Stimulated activated naive B cell treated with anti-CD40 and anti-IgM and Interleukin-4, amounts not matched to agents 10 μg/mL and 1 μg/mL and 100 μg/mL, for 72 hours (primary cell): ENCODE results near the gene DHX16.
"Not testable (repeated sequence)": the region's sequence is repeated elsewhere in the genome, so short reads cannot be mapped to it uniquely, and the experiment has no call there.

Experiments
- ATAC-seq, 2 donors: fragments of 150-1000 bp; cut with Tn5 transposase; replicated peaks; 2 replicates each; pipeline ENCODE4 v1.10.0; 2021; ENCODE audit warnings: moderate library complexity in 1 of 2
- DNase-seq: peaks from one replicate; pipeline ENCODE4 v3.0.0; 2021
- H3K27ac Mint-ChIP-seq: one replicate; pipeline ENCODE4 v1.8.0; 2022; ENCODE audit warnings: mild to moderate bottlenecking, mixed read lengths
- H3K27me3 Mint-ChIP-seq, 2 donors: one replicate each; pipeline ENCODE4 v1.8.0; 2022; ENCODE audit warnings: mixed read lengths in 2 of 2
- H3K36me3 Mint-ChIP-seq, 2 donors: one replicate each; pipeline ENCODE4 v1.8.0; 2022; ENCODE audit warnings: mixed read lengths in 2 of 2, mild to moderate bottlenecking in 1 of 2
- H3K4me1 Mint-ChIP-seq, 2 donors: one replicate each; pipeline ENCODE4 v1.8.0; 2022; ENCODE audit warnings: mixed read lengths in 2 of 2, mild to moderate bottlenecking in 1 of 2
- H3K4me3 Mint-ChIP-seq, 2 donors: one replicate each; pipeline ENCODE4 v1.8.0; 2022; ENCODE audit warnings: mild to moderate bottlenecking in 2 of 2, mixed read lengths in 2 of 2, moderate library complexity in 1 of 2
- H3K9me3 Mint-ChIP-seq, 2 donors: one replicate each; pipeline ENCODE4 v1.8.0; 2022; ENCODE audit warnings: mixed read lengths in 2 of 2, mild to moderate bottlenecking in 1 of 2

The DHX16 gene

GRCh38 chr6:30676660-30677285, 4.0 kb upstream of the DHX16 start:
- Mint-ChIP-seq H3K36me3 (peaks cover 32 to 40% of the 10 kb centered on the region in 2 donors), H3K4me1 (peaks cover 31 to 58% of the 10 kb centered on the region in 2 donors), H3K4me3 (no peak overlapping the region), H3K9me3 (no peaks in the 10 kb centered on the region), H3K27ac (peak overlapping the region; percentile 43), H3K27me3 (no peaks in the 10 kb centered on the region)
- DNase-seq (no peak), ATAC-seq (no peak)

- peaks cover 21 to 30% of the 10 kb centered on the region in 2 donors for H3K4me1 Mint-ChIP-seq
- no peaks in the 10 kb centered on the region for H3K9me3 Mint-ChIP-seq
- no peak for DNase-seq
- H3K27me3 Mint-ChIP-seq = no peaks in the 10 kb centered on the region
- peak overlapping the region; percentile 1 for H3K27ac Mint-ChIP-seq
- ATAC-seq = no peak
- peaks cover 17 to 26% of the 10 kb centered on the region in 2 donors for H3K36me3 Mint-ChIP-seq
- H3K4me3 Mint-ChIP-seq = peak overlapping the region; percentile 86 to 91
These were observed 1.9 kb downstream of the DHX16 start for GRCh38 chr6:30670760-30671527.

DNA sequence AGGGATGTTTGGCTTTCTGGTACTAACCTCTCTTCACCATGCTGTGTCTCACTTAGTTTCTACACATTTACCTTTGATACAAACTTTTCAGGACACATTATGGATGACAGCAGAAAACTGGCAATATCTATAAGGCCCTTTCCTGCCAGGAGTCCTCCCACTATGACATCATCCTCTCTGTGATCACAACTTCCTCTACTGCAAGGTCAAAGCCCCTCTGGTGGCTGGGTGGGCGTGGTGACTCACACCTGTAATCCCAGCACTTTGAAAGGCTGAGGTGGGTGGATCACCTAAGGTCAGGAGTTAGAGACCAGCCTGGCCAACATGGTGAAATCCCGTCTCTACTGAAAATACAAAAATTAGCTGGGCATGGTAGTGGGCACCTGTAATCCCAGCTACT, 6.5 kb downstream of the DHX16 start:
- DNase-seq, H3K27me3 Mint-ChIP-seq, H3K4me3 Mint-ChIP-seq, H3K9me3 Mint-ChIP-seq: not testable (repeated sequence)
- Mint-ChIP-seq H3K36me3 (peaks cover 44 to 60% of the 10 kb centered on the region in 2 donors), H3K27ac (peak overlapping the region; percentile 47), H3K4me1 (peaks cover 11 to 12% of the 10 kb centered on the region in 2 donors)
- peak; percentile 45 to 69 for ATAC-seq

GRCh38 chr6:30664994-30665767, 7.6 kb downstream of the DHX16 start:
- Mint-ChIP-seq H3K27ac (no peak overlapping the region), H3K27me3 (no peaks in the 10 kb centered on the region), H3K4me1 (peaks cover 2 to 7% of the 10 kb centered on the region in 2 donors), H3K4me3 (no peak overlapping the region), H3K36me3 (peaks cover 43 to 52% of the 10 kb centered on the region in 2 donors), H3K9me3 (no peaks in the 10 kb centered on the region)
- ATAC-seq = no peak
- DNase-seq = no peak

DNA sequence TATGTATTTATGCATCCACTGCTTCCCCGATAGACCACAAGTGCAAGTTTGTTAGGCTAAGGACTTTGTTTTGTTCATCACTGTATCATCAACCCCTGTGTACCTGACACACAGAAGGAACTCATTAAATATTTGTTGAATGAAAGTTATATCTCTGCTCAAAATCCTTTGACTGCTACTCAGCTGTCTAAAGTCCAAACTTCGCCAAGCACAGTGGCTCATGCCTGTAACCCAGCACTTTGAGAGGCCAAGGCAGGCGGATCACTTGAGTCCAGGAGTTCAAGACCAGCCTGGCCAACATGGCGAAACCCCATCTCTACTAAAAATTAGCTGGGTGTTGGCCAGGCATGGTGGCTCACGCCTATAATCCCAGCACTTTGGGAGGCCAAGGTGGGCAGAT, 14.9 kb downstream of the DHX16 start:
- not testable (repeated sequence) for H3K4me1 Mint-ChIP-seq, H3K27me3 Mint-ChIP-seq

DNA sequence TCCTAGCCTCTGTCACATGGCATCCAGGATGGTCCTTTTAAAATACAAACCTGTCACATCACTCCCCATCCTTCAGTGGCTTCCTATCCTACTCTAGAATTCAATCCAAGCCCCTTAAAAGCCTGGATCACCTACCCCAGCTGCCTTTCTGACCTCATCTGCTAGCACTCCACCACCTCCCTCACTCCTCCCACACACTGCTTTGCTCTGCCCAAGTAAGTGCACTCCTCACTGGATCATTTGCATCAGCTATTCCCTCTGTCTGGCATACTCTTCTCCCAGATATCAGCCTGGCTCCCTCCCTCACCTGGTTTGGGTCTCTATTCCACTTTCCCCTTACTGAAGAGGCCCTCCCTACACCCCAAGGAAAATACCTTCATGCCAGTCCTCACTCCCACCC, 15.4 kb downstream of the DHX16 start:
- peak overlapping the region; percentile 67 for H3K27ac Mint-ChIP-seq
- H3K4me1 Mint-ChIP-seq = no peaks in the 10 kb centered on the region
- no peak for DNase-seq
- H3K4me3 Mint-ChIP-seq = no peak overlapping the region
- peaks cover 57 to 67% of the 10 kb centered on the region in 2 donors for H3K36me3 Mint-ChIP-seq
- no peaks in the 10 kb centered on the region for H3K9me3 Mint-ChIP-seq
- H3K27me3 Mint-ChIP-seq = no peaks in the 10 kb centered on the region
- ATAC-seq = no peak

More for the DNA sequence above, 14.9 kb downstream of the DHX16 start:
- peak overlapping the region; percentile 67 for H3K27ac Mint-ChIP-seq
- not testable (repeated sequence) for ATAC-seq, H3K9me3 Mint-ChIP-seq, H3K4me3 Mint-ChIP-seq, DNase-seq
- peaks cover 56 to 67% of the 10 kb centered on the region in 2 donors for H3K36me3 Mint-ChIP-seq

DNA sequence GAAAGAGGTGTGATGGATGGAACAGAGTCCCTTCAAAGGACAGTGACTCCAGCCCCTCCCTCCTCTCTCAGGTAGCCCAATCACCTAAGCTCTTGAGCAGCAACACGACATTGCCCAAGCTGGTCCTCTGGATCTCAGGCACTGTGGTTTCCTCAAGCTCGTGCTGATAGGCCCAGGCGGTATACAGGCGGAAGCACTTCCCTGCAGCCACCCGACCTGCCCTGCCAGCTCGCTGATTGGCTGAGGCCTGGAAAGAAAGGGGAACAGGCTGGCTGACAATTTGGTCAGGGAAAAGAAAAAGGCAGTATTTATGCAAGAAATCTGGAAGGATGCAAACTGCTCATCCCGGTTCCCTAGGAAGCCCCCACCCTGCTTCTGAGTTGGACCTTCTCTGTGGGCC, 16.3 kb downstream of the DHX16 start:
- Mint-ChIP-seq H3K9me3 (no peaks in the 10 kb centered on the region), H3K36me3 (peaks cover 55 to 66% of the 10 kb centered on the region in 2 donors), H3K4me1 (no peaks in the 10 kb centered on the region), H3K27ac (no peak overlapping the region), H3K27me3 (no peaks in the 10 kb centered on the region), H3K4me3 (no peak overlapping the region)
- no peak for DNase-seq
- no peak for ATAC-seq

- no peak for DNase-seq
- Mint-ChIP-seq H3K36me3 (peaks cover 58 to 71% of the 10 kb centered on the region in 2 donors), H3K27ac (no peak overlapping the region), H3K9me3 (no peaks in the 10 kb centered on the region), H3K4me1 (peaks cover 5 to 8% of the 10 kb centered on the region in 2 donors), H3K4me3 (no peak overlapping the region), H3K27me3 (no peaks in the 10 kb centered on the region)
- no peak for ATAC-seq
These were observed 17.1 kb downstream of the DHX16 start for GRCh38 chr6:30655743-30656094.

DNA sequence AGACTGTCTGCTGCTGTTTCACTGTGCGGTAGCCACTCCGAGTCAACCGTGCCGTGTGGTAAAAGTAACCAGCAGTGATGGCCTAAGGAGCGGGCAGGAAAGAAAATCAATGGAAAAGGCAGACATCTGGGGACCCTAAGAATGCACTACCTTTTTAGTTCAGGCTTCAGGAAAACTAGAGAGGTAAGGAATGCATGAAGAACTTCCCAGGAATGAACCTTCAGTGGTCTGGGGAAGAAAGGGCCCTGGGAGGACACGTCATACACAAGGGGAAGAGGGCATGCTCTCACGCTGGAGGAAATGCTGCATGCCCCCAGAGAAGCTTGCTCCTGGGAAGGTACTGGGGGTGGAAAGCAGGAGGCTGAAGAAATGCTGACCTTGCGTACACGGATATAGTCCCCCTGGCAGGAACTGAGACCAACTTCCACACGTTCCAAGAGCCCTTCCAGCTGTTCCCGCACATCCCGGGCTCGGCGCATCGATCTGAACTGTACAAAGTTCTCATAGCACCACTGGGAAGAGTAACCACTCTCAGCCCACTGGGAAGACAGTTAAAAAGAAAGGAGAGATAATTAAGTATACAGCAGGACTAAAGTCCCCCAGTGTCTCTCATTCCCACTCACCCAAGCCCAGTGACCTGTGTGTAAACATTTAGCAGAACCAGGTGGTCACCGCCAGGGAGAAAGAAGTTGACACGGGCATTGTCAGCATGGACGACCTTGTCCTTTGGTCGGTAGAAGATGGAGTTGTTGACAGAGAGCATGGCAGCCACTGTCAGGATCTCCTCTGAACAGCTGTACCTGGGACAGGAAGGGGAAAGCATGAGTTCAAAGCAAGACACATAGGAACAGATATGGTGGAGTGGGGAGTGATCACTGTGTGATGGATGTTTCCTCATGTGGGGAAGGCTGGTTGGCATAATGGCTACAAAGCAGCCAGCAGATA, 17.7 kb downstream of the DHX16 start:
- Mint-ChIP-seq H3K4me1 (peaks cover 5 to 8% of the 10 kb centered on the region in 2 donors), H3K4me3 (no peak overlapping the region), H3K9me3 (no peaks in the 10 kb centered on the region), H3K27me3 (no peaks in the 10 kb centered on the region), H3K27ac (peak overlapping the region; percentile 76), H3K36me3 (peaks cover 55 to 71% of the 10 kb centered on the region in 2 donors)
- ATAC-seq (no peak), DNase-seq (no peak)

DNA sequence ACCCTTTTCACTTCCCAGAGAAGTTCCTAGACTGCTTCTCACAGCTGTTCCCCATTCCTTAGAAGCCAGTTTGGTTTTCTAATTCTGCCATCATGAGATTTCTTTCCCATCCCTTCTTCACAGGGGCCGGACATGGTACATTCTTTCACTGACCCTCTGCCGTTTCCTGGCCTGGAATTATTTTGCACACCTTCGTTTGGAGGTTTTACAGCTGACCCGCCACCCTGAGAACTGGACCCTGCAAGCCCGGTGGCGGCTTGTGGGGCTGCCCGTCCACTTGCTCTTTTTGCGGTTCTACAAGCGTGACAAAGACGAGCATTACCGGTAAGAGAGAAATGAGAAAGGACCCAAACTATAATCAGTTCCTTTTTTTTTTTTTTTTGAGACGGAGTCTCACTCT, 21.7 kb downstream of the DHX16 start:
- ATAC-seq (peak; percentile 10 to 28), DNase-seq (no peak)
- peaks cover 17 to 25% of the 10 kb centered on the region in 2 donors for H3K4me1 Mint-ChIP-seq
- H3K36me3 Mint-ChIP-seq = peaks cover 37 to 48% of the 10 kb centered on the region in 2 donors
- H3K9me3 Mint-ChIP-seq = no peaks in the 10 kb centered on the region
- H3K27me3 Mint-ChIP-seq = no peaks in the 10 kb centered on the region
- H3K4me3 Mint-ChIP-seq = peak overlapping the region in 1 of 2 donors; percentile 63
- peak overlapping the region; percentile 84 for H3K27ac Mint-ChIP-seq

DNA sequence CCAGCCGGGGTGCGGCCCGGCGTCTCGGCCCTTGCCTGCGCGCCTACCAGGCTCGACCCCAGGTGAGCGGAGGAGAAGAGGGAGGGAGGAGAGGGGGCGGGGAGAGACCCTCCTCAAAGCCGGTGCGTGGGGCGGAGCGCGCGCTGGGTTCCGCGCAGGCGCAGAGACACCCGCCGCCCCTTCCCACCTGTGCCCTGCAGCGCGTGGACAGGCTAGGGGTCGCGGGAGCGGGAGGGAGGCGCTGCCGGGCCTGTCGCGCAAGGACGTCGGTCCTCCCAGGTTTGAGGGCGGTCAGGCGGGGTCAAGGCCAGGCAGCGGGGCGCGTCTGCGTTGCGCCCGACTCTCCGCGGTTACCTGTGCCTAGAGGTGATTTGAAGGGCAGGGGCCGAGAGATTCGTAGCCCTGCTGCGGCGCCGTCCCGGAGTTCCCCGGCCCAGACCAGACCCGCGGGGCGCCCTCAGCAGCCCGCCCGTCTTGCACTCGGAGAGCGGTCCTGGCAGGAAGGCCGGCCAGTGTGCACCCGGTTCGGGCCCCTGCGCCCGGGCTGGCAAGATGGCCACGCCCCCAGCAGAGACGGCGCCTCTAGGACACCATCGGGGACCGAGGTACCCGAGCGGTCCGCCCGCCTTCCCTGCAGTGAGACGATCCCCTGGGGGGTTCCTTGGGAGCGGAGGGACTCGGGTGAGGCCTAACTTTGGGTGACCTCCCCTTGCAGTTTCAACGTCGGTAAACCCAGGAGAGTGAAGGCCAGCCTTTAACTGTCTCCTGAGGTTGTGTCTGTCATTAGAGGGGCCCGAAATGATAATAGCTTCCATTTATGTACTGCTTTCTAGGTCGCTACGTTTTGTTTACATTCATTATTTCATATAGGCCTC, 25.3 kb downstream of the DHX16 start:
- H3K27ac Mint-ChIP-seq = peak overlapping the region; percentile 94
- peak; percentile 84 to 85 for ATAC-seq
- no peaks in the 10 kb centered on the region for H3K9me3 Mint-ChIP-seq
- no peaks in the 10 kb centered on the region for H3K27me3 Mint-ChIP-seq
- peaks cover 28 to 32% of the 10 kb centered on the region in 2 donors for H3K4me1 Mint-ChIP-seq
- DNase-seq = peak; percentile 72
- peaks cover 29 to 54% of the 10 kb centered on the region in 2 donors for H3K36me3 Mint-ChIP-seq
- H3K4me3 Mint-ChIP-seq = peak overlapping the region; percentile 90 to 92

DNA sequence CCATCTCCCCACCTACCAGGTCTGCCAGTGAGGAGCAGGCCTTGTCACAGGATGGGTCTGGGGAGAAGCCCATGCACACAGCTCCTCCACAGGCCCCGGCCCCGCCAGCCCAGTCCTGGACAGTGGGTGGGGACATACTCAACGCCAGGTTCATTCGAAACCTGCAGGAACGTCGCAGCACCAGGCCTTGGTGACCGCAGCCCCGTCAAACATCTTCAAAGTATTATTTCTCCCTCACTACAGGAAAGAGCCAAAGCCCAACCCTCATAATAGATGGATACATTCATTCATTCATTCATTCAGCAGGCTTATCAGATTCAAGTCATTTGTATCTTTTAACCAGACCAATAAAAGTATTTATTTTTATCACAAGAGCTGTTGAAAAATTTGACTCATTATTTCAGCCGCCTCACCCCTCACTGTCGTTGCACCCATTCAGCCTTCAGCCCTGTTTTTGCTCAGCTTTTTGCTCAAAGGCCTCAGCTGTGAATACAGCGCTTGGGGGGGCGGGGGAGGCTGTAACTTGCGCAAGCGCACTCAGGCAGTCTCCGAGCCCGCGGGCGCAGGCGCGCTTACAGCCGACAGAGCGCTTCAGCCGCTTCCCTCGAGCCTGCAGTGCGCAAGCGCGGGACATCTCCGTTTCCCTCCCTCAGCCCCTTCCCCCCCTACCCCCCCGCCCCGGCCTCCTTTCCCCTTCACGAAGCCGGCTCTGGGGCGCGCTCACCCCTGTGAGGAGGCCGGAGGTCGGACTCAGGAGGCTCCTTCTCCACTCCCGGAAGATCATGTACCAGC, 26.2 kb downstream of the DHX16 start, which contains the start of gene C6orf136:
TSS of gene C6orf136 (plus strand) at position 684 of the 792 bp plus-strand sequence. CDS start at position 783, 99 bp downstream.
- peak; percentile 85 for DNase-seq
- peak; percentile 77 for ATAC-seq
- H3K27ac Mint-ChIP-seq = peak within 1 kb of the TSS; percentile 94
- H3K4me1 Mint-ChIP-seq = peaks cover 30 to 36% of the 10 kb centered on the region in 2 donors
- H3K36me3 Mint-ChIP-seq = peaks cover 25 to 52% of the 10 kb centered on the region in 2 donors
- no peaks in the 10 kb centered on the region for H3K9me3 Mint-ChIP-seq
- H3K27me3 Mint-ChIP-seq = no peaks in the 10 kb centered on the region
- H3K4me3 Mint-ChIP-seq = peak within 1 kb of the TSS; percentile 90 to 92
